ENCODE data around the gene TBL1XR1. TPM values are rescaled to one million over a fixed set of nuclear protein-coding genes. Genes with fewer than 3 reads are reported as not detected.
A peak's percentile ranks its signal among the peaks of the same experiment; 100 is the strongest.
"Not testable (repeated sequence)": the region's sequence is repeated elsewhere in the genome, so short reads cannot be mapped to it uniquely, and the experiment has no call there.

The TBL1XR1 gene
- total RNA-seq, 1 experiment from 2014 or later, result 81.0 TPM

GRCh38 chr3:177168431-177168830 is 28.9 kb downstream of the TBL1XR1 start:
- H3K79me2 ChIP-seq (ENCODE audit: low read length), result peaks cover 99% of the 10 kb centered on the region
- peaks cover 18% of the 10 kb centered on the region for H3K4me1 ChIP-seq (ENCODE audit: low read length)
- H3K4me3 ChIP-seq (ENCODE audit: low read length), result no peak overlapping the region
- H4K20me1 ChIP-seq (ENCODE audit: insufficient read depth, low read depth, low read length), result peaks cover 9% of the 10 kb centered on the region; the same call in 1 of the 2 replicates
- H3K36me3 ChIP-seq (ENCODE audit: insufficient read depth, low read length), result 0 out of 2 replicates have a peak, but pooled peaks cover 3% of the 10 kb centered on the region
- H3K27me3 ChIP-seq (ENCODE audit: low read length), result no peaks in the 10 kb centered on the region
- no peak overlapping the region for H3K4me2 ChIP-seq (ENCODE audit: low read depth, low read length, poor library complexity, severe bottlenecking)
- DNase-seq, result no peak
- no peaks in the 10 kb centered on the region for H3K9me3 ChIP-seq (ENCODE audit: low read length)
- no peaks in the 10 kb centered on the region for H3K9me2 ChIP-seq (replicated peaks; ENCODE audit: insufficient read depth, low read length)
- H3K9ac ChIP-seq (ENCODE audit: low read length), result no peak overlapping the region
- H3K27ac ChIP-seq (ENCODE audit: low read length), result no peak overlapping the region
- no peak overlapping the region for H2AFZ ChIP-seq (ENCODE audit: low read length)

GRCh38 chr3:177162742-177163141 is 34.5 kb downstream of the TBL1XR1 start:
- peaks cover 7% of the 10 kb centered on the region; the same call in 1 of the 2 replicates for H4K20me1 ChIP-seq (ENCODE audit: insufficient read depth, low read depth, low read length)
- H3K27ac ChIP-seq (ENCODE audit: low read length), result no peak overlapping the region
- no peaks in the 10 kb centered on the region for H3K9me3 ChIP-seq (ENCODE audit: low read length)
- peaks cover 100% of the 10 kb centered on the region for H3K79me2 ChIP-seq (ENCODE audit: low read length)
- no peaks in the 10 kb centered on the region for H3K27me3 ChIP-seq (ENCODE audit: low read length)
- peaks cover 28% of the 10 kb centered on the region for H3K4me1 ChIP-seq (ENCODE audit: low read length)
- 0 out of 2 replicates have a peak, but pooled peaks cover 6% of the 10 kb centered on the region for H3K36me3 ChIP-seq (ENCODE audit: insufficient read depth, low read length)
- H3K4me2 ChIP-seq (ENCODE audit: low read depth, low read length, poor library complexity, severe bottlenecking), result no peak overlapping the region
- no peak for DNase-seq
- H3K9me2 ChIP-seq (replicated peaks; ENCODE audit: insufficient read depth, low read length), result no peaks in the 10 kb centered on the region
- H3K4me3 ChIP-seq (ENCODE audit: low read length), result no peak overlapping the region
- no peak overlapping the region for H3K9ac ChIP-seq (ENCODE audit: low read length)
- H2AFZ ChIP-seq (ENCODE audit: low read length), result no peak overlapping the region

DNA sequence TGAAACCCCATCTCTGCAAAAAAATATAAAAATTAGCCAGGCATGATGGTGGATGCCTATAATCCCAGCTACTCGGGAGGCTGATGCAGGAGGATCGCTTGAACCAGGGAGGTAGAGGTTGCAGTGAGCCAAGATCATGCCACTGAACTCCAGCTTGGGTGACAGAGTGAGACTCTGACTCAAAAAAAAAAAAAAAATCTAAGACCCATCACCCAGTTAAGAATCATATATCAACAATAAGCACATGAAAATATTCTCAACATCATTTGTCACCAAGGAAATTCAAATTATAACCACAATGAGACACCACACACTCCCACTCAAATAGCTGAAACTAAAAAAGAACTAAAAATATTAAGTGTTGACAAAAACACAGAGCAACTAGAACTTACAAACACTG is 35.7 kb downstream of the TBL1XR1 start:
- not testable (repeated sequence) for H2AFZ ChIP-seq (ENCODE audit: low read length); H3K9me3 ChIP-seq (ENCODE audit: low read length); H3K36me3 ChIP-seq (ENCODE audit: insufficient read depth, low read length); H3K9me2 ChIP-seq (replicated peaks; ENCODE audit: insufficient read depth, low read length); H3K4me3 ChIP-seq (ENCODE audit: low read length); H3K4me2 ChIP-seq (ENCODE audit: low read depth, low read length, poor library complexity, severe bottlenecking); H3K27me3 ChIP-seq (ENCODE audit: low read length); H3K9ac ChIP-seq (ENCODE audit: low read length); DNase-seq; H3K27ac ChIP-seq (ENCODE audit: low read length)
- H4K20me1 ChIP-seq (ENCODE audit: insufficient read depth, low read depth, low read length), result peaks cover 11% of the 10 kb centered on the region; the same call in 1 of the 2 replicates
- peaks cover 21% of the 10 kb centered on the region for H3K4me1 ChIP-seq (ENCODE audit: low read length)
- H3K79me2 ChIP-seq (ENCODE audit: low read length), result peaks cover 100% of the 10 kb centered on the region

GRCh38 chr3:177158461-177158860 is 38.8 kb downstream of the TBL1XR1 start:
- no peaks in the 10 kb centered on the region for H3K9me2 ChIP-seq (replicated peaks; ENCODE audit: insufficient read depth, low read length)
- H2AFZ ChIP-seq (ENCODE audit: low read length), result no peak overlapping the region
- H3K9me3 ChIP-seq (ENCODE audit: low read length), result no peaks in the 10 kb centered on the region
- 0 out of 2 replicates have a peak, but pooled peaks cover 11% of the 10 kb centered on the region for H4K20me1 ChIP-seq (ENCODE audit: insufficient read depth, low read depth, low read length)
- H3K4me3 ChIP-seq (ENCODE audit: low read length), result no peak overlapping the region
- peaks cover 98% of the 10 kb centered on the region for H3K79me2 ChIP-seq (ENCODE audit: low read length)
- DNase-seq, result no peak
- H3K9ac ChIP-seq (ENCODE audit: low read length), result no peak overlapping the region
- no peak overlapping the region for H3K4me2 ChIP-seq (ENCODE audit: low read depth, low read length, poor library complexity, severe bottlenecking)
- no peaks in the 10 kb centered on the region for H3K27me3 ChIP-seq (ENCODE audit: low read length)
- H3K27ac ChIP-seq (ENCODE audit: low read length), result no peak overlapping the region
- peaks cover 16% of the 10 kb centered on the region for H3K4me1 ChIP-seq (ENCODE audit: low read length)
- H3K36me3 ChIP-seq (ENCODE audit: insufficient read depth, low read length), result 0 out of 2 replicates have a peak, but pooled peaks cover 3% of the 10 kb centered on the region

DNA sequence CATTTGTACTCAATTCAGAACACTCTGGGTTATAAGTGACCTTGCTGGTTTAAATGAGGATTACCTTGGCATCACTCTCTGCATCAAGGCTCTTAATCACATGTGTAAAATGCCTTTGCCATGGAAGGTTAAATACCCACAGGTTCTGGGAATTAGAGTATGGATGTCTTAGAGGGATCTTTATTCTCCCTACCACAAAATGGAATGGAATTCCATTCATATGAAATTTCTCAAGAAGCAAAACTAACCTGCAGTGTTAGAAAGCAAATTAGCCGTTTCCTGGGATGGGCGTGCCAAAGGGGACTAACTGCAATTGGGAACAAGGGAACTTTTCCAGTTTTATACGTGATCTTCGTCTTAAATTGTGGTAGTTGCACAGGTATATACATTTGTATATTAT is 39.8 kb downstream of the TBL1XR1 start:
- no peaks in the 10 kb centered on the region for H3K27me3 ChIP-seq (ENCODE audit: low read length)
- no peaks in the 10 kb centered on the region for H3K9me2 ChIP-seq (replicated peaks; ENCODE audit: insufficient read depth, low read length)
- H3K4me2 ChIP-seq (ENCODE audit: low read depth, low read length, poor library complexity, severe bottlenecking), result no peak overlapping the region
- H3K36me3 ChIP-seq (ENCODE audit: insufficient read depth, low read length), result 0 out of 2 replicates have a peak, but pooled peaks cover 3% of the 10 kb centered on the region
- H3K9ac ChIP-seq (ENCODE audit: low read length), result no peak overlapping the region
- DNase-seq, result no peak
- peaks cover 15% of the 10 kb centered on the region for H3K4me1 ChIP-seq (ENCODE audit: low read length)
- no peak overlapping the region for H3K4me3 ChIP-seq (ENCODE audit: low read length)
- H3K9me3 ChIP-seq (ENCODE audit: low read length), result no peaks in the 10 kb centered on the region
- H4K20me1 ChIP-seq (ENCODE audit: insufficient read depth, low read depth, low read length), result 0 out of 2 replicates have a peak, but pooled peaks cover 14% of the 10 kb centered on the region
- H2AFZ ChIP-seq (ENCODE audit: low read length), result no peak overlapping the region
- no peak overlapping the region for H3K27ac ChIP-seq (ENCODE audit: low read length)
- H3K79me2 ChIP-seq (ENCODE audit: low read length), result peaks cover 98% of the 10 kb centered on the region

GRCh38 chr3:177154733-177155132 is 42.5 kb downstream of the TBL1XR1 start:
- no peak for DNase-seq
- H3K9ac ChIP-seq (ENCODE audit: low read length), result no peak overlapping the region
- H3K27ac ChIP-seq (ENCODE audit: low read length), result no peak overlapping the region
- H3K9me2 ChIP-seq (replicated peaks; ENCODE audit: insufficient read depth, low read length), result no peaks in the 10 kb centered on the region
- H3K79me2 ChIP-seq (ENCODE audit: low read length), result peaks cover 98% of the 10 kb centered on the region
- no peak overlapping the region for H3K4me2 ChIP-seq (ENCODE audit: low read depth, low read length, poor library complexity, severe bottlenecking)
- H3K4me1 ChIP-seq (ENCODE audit: low read length), result peaks cover 29% of the 10 kb centered on the region
- 0 out of 2 replicates have a peak, but pooled peaks cover 9% of the 10 kb centered on the region for H4K20me1 ChIP-seq (ENCODE audit: insufficient read depth, low read depth, low read length)
- no peaks in the 10 kb centered on the region for H3K9me3 ChIP-seq (ENCODE audit: low read length)
- no peaks in the 10 kb centered on the region for H3K36me3 ChIP-seq (ENCODE audit: insufficient read depth, low read length)
- no peaks in the 10 kb centered on the region for H3K27me3 ChIP-seq (ENCODE audit: low read length)
- H2AFZ ChIP-seq (ENCODE audit: low read length), result no peak overlapping the region
- no peak overlapping the region for H3K4me3 ChIP-seq (ENCODE audit: low read length)

GRCh38 chr3:177150970-177151627 is 46.2 kb downstream of the TBL1XR1 start:
- Histone ChIP-seq H3K4me3 (ENCODE audit: low read length) (peak overlapping the region; percentile 1; the same call in 1 of the 2 replicates), H3K9me3 (ENCODE audit: low read length) (no peaks in the 10 kb centered on the region), H2AFZ (ENCODE audit: low read length) (no peak overlapping the region), H3K9ac (ENCODE audit: low read length) (peak overlapping the region; percentile 36; the same call in 1 of the 2 replicates), H3K27ac (ENCODE audit: low read length) (peak overlapping the region; percentile 50), H3K36me3 (ENCODE audit: insufficient read depth, low read length) (no peaks in the 10 kb centered on the region), H3K27me3 (ENCODE audit: low read length) (no peaks in the 10 kb centered on the region), H3K9me2 (replicated peaks; ENCODE audit: insufficient read depth, low read length) (no peaks in the 10 kb centered on the region), H4K20me1 (ENCODE audit: insufficient read depth, low read depth, low read length) (peaks cover 4% of the 10 kb centered on the region; the same call in 1 of the 2 replicates), H3K4me1 (ENCODE audit: low read length) (peaks cover 42% of the 10 kb centered on the region), H3K4me2 (ENCODE audit: low read depth, low read length, poor library complexity, severe bottlenecking) (peak overlapping the region; percentile 51), H3K79me2 (ENCODE audit: low read length) (peaks cover 100% of the 10 kb centered on the region)
- DNase-seq, result peak; percentile 46

DNA sequence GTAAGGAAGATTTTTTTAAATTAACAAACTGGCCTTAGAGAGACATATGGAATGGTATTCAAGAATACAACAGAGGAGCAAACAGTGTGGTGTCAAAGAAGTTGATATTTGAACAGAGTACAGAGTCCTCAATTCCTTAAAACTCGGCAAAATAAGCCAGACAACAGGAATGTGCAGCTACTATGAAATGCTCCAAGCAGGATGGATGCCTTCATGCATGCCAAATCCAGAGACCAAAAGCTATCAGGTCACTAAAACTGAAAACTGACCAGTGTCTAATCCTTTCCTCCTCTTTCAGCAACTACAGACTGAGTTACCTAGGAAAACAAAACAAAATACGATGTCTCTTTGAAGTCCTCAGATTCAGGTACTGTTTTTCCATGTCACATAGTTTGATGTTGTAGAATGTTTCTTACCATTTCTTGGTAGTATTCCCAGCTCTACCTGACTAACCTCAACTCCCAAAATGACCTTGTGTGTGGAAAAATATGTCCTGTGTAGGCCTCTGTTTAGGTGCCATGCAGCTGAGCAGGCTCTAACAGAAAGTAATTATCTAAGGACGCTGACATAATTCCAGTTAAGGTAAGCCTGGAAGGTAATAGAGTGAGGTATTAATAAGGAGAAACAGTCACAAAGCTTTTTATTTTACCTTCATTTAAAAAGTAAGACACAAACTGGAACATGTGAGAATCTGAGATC is 46.9 kb downstream of the TBL1XR1 start:
- Histone ChIP-seq H3K27ac (ENCODE audit: low read length) (peak overlapping the region; percentile 50; the same call in 1 of the 2 replicates), H3K9ac (ENCODE audit: low read length) (peak overlapping the region; percentile 36), H3K36me3 (ENCODE audit: insufficient read depth, low read length) (no peaks in the 10 kb centered on the region), H3K4me1 (ENCODE audit: low read length) (peaks cover 49% of the 10 kb centered on the region), H3K27me3 (ENCODE audit: low read length) (no peaks in the 10 kb centered on the region), H3K4me2 (ENCODE audit: low read depth, low read length, poor library complexity, severe bottlenecking) (peak overlapping the region; percentile 51), H4K20me1 (ENCODE audit: insufficient read depth, low read depth, low read length) (peaks cover 4% of the 10 kb centered on the region; the same call in 1 of the 2 replicates), H3K4me3 (ENCODE audit: low read length) (0 out of 2 replicates have a peak overlapping the region, but pooled peaks have one; percentile 6), H2AFZ (ENCODE audit: low read length) (no peak overlapping the region), H3K9me3 (ENCODE audit: low read length) (no peaks in the 10 kb centered on the region), H3K9me2 (replicated peaks; ENCODE audit: insufficient read depth, low read length) (no peaks in the 10 kb centered on the region), H3K79me2 (ENCODE audit: low read length) (peaks cover 100% of the 10 kb centered on the region)
- no peak for DNase-seq
